ENCODE results near the gene ANKRD13A. TPM values are rescaled to one million over a fixed set of nuclear protein-coding genes. Genes with fewer than 3 reads are reported as not detected.

The ANKRD13A gene
- total and polyA plus RNA-seq, 2 of the 13 experiments (the other 11 are each of a cell fraction or from before 2014, with no cell fraction given), result 34.1 to 41.6 TPM

DNA sequence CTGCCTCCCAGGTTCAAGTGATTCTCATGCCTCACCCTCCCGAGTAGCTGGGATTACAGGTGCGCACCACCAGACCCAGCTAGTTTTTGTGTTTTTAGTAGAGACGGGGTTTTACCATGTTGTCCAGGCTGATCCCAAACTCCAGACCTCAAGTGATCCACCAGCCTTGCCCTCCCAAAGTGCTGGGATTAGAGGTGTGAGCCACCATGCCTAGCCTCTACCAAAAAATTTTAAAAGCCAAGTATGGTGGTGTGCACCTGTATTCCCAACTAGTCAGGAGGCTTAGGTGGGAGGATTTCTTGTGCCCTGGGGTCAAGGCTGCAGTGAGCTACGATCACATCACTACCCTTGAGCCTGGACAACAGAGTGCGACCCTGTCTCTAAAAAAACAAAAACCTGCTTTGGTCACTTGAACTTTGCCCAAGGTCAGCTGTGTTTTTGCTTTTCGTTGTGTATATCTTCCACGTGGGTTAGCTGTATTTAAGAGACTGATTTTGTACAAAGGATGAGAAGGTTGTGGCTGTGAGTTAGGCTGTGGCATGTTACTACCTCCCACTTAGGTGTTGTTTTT, 36.4 kb downstream of the ANKRD13A start (continued):
- TF ChIP-seq NCOA2 (CRISPR knock-in tag; IDR thresholded peaks at IDR 0.05) (peak; percentile 84; the same call in 1 of the 2 replicates), AGO1 (IDR thresholded peaks at IDR 0.05; ENCODE audit: low read depth, low read length, poor library complexity, severe bottlenecking) (no peak), HHEX (CRISPR knock-in tag; IDR thresholded peaks at IDR 0.05) (0 out of 2 replicates have a peak, but pooled peaks have one; percentile 12), ZFP1 (CRISPR knock-in tag; IDR thresholded peaks at IDR 0.05) (no peak), ZNF24 (IDR thresholded peaks at IDR 0.05) (no peak), ZFX (CRISPR knock-in tag; IDR thresholded peaks at IDR 0.05; ENCODE audit: low read depth) (no peak), ZNF468 (CRISPR knock-in tag; IDR thresholded peaks at IDR 0.05) (no peak), RARA (CRISPR knock-in tag; IDR thresholded peaks at IDR 0.05) (peak; percentile 91), SOX13 (IDR thresholded peaks at IDR 0.05) (no peak), SOX13 (CRISPR knock-in tag; conservative IDR thresholded peaks at IDR 0.05 in 1 of 2, IDR thresholded peaks at IDR 0.05 in 1 of 2) (peak in 1 of 2 experiments; percentile 84; a peak in 2 of 4 replicates), POGZ (CRISPR knock-in tag; IDR thresholded peaks at IDR 0.05) (peak; percentile 88), MYC (CRISPR knock-in tag; IDR thresholded peaks at IDR 0.05; ENCODE audit: borderline replicate concordance) (peak; percentile 50; the same call in 1 of the 2 replicates), ATF7 (IDR thresholded peaks at IDR 0.05) (no peak), ATF7 (CRISPR knock-in tag; IDR thresholded peaks at IDR 0.05) (no peak; the same call in 1 of the 2 replicates), ZNF563 (CRISPR knock-in tag; IDR thresholded peaks at IDR 0.05) (0 out of 2 replicates have a peak, but pooled peaks have one; percentile 18)
- TF ChIP-seq, protein P1, sequence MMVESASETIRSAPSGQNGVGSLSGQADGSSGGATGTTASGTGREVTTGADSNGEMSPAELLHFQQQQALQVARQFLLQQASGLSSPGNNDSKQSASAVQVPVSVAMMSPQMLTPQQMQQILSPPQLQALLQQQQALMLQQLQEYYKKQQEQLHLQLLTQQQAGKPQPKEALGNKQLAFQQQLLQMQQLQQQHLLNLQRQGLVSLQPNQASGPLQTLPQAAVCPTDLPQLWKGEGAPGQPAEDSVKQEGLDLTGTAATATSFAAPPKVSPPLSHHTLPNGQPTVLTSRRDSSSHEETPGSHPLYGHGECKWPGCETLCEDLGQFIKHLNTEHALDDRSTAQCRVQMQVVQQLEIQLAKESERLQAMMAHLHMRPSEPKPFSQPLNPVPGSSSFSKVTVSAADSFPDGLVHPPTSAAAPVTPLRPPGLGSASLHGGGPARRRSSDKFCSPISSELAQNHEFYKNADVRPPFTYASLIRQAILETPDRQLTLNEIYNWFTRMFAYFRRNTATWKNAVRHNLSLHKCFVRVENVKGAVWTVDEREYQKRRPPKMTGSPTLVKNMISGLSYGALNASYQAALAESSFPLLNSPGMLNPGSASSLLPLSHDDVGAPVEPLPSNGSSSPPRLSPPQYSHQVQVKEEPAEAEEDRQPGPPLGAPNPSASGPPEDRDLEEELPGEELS (CRISPR knock-in tag; IDR thresholded peaks at IDR 0.05), result peak; percentile 90
- TF ChIP-seq, protein P2, sequence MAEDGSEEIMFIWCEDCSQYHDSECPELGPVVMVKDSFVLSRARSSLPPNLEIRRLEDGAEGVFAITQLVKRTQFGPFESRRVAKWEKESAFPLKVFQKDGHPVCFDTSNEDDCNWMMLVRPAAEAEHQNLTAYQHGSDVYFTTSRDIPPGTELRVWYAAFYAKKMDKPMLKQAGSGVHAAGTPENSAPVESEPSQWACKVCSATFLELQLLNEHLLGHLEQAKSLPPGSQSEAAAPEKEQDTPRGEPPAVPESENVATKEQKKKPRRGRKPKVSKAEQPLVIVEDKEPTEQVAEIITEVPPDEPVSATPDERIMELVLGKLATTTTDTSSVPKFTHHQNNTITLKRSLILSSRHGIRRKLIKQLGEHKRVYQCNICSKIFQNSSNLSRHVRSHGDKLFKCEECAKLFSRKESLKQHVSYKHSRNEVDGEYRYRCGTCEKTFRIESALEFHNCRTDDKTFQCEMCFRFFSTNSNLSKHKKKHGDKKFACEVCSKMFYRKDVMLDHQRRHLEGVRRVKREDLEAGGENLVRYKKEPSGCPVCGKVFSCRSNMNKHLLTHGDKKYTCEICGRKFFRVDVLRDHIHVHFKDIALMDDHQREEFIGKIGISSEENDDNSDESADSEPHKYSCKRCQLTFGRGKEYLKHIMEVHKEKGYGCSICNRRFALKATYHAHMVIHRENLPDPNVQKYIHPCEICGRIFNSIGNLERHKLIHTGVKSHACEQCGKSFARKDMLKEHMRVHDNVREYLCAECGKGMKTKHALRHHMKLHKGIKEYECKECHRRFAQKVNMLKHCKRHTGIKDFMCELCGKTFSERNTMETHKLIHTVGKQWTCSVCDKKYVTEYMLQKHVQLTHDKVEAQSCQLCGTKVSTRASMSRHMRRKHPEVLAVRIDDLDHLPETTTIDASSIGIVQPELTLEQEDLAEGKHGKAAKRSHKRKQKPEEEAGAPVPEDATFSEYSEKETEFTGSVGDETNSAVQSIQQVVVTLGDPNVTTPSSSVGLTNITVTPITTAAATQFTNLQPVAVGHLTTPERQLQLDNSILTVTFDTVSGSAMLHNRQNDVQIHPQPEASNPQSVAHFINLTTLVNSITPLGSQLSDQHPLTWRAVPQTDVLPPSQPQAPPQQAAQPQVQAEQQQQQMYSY (CRISPR knock-in tag; IDR thresholded peaks at IDR 0.05), result no peak
- TF ChIP-seq, protein P3, sequence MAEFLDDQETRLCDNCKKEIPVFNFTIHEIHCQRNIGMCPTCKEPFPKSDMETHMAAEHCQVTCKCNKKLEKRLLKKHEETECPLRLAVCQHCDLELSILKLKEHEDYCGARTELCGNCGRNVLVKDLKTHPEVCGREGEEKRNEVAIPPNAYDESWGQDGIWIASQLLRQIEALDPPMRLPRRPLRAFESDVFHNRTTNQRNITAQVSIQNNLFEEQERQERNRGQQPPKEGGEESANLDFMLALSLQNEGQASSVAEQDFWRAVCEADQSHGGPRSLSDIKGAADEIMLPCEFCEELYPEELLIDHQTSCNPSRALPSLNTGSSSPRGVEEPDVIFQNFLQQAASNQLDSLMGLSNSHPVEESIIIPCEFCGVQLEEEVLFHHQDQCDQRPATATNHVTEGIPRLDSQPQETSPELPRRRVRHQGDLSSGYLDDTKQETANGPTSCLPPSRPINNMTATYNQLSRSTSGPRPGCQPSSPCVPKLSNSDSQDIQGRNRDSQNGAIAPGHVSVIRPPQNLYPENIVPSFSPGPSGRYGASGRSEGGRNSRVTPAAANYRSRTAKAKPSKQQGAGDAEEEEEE (CRISPR knock-in tag; IDR thresholded peaks at IDR 0.05; ENCODE audit: borderline replicate concordance), result no peak
- TF ChIP-seq, protein P4, sequence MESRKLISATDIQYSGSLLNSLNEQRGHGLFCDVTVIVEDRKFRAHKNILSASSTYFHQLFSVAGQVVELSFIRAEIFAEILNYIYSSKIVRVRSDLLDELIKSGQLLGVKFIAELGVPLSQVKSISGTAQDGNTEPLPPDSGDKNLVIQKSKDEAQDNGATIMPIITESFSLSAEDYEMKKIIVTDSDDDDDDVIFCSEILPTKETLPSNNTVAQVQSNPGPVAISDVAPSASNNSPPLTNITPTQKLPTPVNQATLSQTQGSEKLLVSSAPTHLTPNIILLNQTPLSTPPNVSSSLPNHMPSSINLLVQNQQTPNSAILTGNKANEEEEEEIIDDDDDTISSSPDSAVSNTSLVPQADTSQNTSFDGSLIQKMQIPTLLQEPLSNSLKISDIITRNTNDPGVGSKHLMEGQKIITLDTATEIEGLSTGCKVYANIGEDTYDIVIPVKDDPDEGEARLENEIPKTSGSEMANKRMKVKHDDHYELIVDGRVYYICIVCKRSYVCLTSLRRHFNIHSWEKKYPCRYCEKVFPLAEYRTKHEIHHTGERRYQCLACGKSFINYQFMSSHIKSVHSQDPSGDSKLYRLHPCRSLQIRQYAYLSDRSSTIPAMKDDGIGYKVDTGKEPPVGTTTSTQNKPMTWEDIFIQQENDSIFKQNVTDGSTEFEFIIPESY (CRISPR knock-in tag; IDR thresholded peaks at IDR 0.05), result no peak
- TF ChIP-seq, protein P5, sequence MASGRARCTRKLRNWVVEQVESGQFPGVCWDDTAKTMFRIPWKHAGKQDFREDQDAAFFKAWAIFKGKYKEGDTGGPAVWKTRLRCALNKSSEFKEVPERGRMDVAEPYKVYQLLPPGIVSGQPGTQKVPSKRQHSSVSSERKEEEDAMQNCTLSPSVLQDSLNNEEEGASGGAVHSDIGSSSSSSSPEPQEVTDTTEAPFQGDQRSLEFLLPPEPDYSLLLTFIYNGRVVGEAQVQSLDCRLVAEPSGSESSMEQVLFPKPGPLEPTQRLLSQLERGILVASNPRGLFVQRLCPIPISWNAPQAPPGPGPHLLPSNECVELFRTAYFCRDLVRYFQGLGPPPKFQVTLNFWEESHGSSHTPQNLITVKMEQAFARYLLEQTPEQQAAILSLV (CRISPR knock-in tag; IDR thresholded peaks at IDR 0.05; ENCODE audit: borderline replicate concordance), result no peak

Measured in HepG2 (cell line).